Hepatocyte (in vitro differentiated cells): Measurements from ENCODE around the gene EIF2D.

Source experiments
- EZH2 ChIP-seq: fragments of 200-600 bp; sonication (generic); IDR thresholded peaks from 2 replicates; pipeline ENCODE4 v1.6.1; 2016; ENCODE audit warnings: antibody characterized with exemption, mild to moderate bottlenecking, borderline replicate concordance
- TF ChIP-seq, protein P1 (sequence below): fragments of 200-600 bp; sonication (generic); IDR thresholded peaks from 2 replicates; pipeline ENCODE4 v1.5.1; 2016; ENCODE audit warnings: antibody characterized with exemption, mild to moderate bottlenecking; ENCODE audit not compliant: poor library complexity

DNA sequence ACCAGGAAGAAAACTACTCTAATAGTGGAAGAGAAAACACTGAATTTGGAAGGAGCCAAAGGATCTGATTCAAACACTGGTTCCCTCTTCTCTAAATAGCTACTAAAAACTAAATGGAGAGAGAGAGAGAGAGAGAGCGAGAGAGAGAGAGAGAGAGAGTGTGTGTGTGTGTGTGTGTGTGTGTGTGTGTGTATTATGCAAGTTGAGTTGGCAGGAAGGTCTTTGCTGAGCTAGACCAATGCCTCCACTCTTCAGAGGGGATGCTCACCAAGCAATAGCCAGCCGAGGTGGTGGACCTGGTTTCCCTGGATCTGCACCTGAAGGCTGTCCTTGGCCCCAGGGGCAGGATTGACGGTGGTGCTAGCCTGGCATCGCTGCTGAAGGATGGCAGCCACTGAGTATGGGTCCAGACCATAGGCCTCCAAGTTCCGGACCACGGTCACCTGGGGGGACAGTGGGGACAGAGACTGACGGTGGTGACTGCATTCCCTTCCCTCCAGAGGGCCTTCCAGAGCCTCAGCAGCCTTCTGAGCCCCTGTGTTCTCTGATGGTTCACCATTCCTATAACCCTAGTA lies 18.8 kb downstream of the EIF2D start:
- TF ChIP-seq, protein P1, sequence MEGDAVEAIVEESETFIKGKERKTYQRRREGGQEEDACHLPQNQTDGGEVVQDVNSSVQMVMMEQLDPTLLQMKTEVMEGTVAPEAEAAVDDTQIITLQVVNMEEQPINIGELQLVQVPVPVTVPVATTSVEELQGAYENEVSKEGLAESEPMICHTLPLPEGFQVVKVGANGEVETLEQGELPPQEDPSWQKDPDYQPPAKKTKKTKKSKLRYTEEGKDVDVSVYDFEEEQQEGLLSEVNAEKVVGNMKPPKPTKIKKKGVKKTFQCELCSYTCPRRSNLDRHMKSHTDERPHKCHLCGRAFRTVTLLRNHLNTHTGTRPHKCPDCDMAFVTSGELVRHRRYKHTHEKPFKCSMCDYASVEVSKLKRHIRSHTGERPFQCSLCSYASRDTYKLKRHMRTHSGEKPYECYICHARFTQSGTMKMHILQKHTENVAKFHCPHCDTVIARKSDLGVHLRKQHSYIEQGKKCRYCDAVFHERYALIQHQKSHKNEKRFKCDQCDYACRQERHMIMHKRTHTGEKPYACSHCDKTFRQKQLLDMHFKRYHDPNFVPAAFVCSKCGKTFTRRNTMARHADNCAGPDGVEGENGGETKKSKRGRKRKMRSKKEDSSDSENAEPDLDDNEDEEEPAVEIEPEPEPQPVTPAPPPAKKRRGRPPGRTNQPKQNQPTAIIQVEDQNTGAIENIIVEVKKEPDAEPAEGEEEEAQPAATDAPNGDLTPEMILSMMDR, result no peak
- no peak for TF ChIP-seq EZH2
